ENCODE data around the gene LRFN4.

Gene LRFN4

DNA sequence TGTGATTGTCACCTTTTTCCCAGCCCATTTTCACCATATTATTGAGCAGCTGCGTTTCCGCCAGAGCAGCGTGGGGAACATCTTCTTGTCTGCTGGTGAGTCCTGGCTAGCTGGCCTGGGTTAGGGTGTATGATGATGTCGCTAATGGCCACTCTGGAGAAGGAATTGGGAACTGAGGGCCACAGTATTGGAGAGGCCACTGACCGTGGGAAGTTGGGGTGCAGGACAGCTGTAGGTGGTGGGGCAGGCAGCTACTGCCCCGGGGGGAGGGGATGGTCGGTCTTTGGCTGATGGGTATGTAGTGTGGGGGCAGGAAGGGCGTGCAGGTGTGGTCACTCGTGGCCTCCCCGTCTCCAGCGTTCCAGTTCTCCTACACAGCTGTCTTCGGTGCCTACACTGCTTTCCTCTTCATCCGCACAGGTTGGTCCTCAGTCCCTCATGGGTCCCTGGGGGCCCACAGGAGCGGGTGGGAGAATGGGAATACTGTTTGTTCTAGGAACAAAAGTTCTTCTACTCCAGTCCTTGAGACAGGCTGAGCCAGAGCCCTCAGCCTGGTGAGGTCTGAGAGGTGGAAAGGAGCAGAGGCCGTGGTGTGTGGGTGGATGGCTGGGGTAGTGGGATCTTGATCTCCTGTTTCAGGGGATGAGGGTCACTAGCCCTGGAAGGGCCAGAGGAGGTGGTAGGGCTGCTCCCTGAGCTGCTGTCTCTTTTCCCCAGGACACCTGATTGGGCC, 11.6 kb upstream of the LRFN4 start:
- no peak for DNase-seq (ENCODE audit: low read depth)
- H3K4me3 ChIP-seq (ENCODE audit: control insufficient read depth, low read depth, low read length), result no peak overlapping the region
- TF ChIP-seq, protein P1, sequence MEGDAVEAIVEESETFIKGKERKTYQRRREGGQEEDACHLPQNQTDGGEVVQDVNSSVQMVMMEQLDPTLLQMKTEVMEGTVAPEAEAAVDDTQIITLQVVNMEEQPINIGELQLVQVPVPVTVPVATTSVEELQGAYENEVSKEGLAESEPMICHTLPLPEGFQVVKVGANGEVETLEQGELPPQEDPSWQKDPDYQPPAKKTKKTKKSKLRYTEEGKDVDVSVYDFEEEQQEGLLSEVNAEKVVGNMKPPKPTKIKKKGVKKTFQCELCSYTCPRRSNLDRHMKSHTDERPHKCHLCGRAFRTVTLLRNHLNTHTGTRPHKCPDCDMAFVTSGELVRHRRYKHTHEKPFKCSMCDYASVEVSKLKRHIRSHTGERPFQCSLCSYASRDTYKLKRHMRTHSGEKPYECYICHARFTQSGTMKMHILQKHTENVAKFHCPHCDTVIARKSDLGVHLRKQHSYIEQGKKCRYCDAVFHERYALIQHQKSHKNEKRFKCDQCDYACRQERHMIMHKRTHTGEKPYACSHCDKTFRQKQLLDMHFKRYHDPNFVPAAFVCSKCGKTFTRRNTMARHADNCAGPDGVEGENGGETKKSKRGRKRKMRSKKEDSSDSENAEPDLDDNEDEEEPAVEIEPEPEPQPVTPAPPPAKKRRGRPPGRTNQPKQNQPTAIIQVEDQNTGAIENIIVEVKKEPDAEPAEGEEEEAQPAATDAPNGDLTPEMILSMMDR (IDR thresholded peaks at IDR 0.05; ENCODE audit: control insufficient read depth, insufficient read depth, low read depth, low read length, missing control alignments), result no peak

DNA sequence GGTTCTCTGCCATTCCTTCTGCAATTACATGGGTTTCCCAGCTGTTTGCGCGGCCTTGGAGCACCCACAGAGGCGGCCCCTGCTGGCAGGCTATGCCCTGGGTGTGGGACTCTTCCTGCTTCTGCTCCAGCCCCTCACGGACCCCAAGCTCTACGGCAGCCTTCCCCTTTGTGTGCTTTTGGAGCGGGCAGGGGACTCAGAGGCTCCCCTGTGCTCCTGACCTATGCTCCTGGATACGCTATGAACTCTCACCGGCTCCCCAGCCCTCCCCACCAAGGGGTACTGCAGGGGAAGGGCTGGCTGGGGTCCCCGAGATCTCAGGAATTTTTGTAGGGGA, 11.0 kb upstream of the LRFN4 start:
- no peak for DNase-seq (ENCODE audit: low read depth)
- H3K4me3 ChIP-seq (ENCODE audit: control insufficient read depth, low read depth, low read length), result no peak overlapping the region
- TF ChIP-seq, protein P1 (IDR thresholded peaks at IDR 0.05; ENCODE audit: control insufficient read depth, insufficient read depth, low read depth, low read length, missing control alignments), result no peak

DNA sequence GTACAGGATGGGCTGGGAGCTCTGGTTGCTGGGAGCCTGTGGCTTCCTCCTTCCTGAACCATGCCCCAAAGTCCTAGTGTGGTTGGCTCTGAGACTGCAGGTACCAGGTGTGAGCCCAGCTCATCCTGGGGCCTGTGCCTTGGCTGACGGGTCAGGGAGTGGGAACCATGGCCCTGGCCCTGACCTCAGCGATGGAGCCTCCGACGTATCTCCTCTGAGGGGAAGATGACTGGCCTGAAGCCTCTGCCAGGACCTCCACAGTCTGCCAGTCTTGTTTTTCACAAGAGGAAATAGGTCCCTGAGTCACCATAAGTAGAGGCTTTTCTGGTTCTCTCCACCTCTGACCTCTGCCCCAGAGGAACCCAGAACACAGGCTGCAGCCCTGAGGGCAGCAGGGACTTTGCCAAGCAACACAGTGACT, 10.2 kb upstream of the LRFN4 start:
- DNase-seq (ENCODE audit: low read depth), result no peak

DNA sequence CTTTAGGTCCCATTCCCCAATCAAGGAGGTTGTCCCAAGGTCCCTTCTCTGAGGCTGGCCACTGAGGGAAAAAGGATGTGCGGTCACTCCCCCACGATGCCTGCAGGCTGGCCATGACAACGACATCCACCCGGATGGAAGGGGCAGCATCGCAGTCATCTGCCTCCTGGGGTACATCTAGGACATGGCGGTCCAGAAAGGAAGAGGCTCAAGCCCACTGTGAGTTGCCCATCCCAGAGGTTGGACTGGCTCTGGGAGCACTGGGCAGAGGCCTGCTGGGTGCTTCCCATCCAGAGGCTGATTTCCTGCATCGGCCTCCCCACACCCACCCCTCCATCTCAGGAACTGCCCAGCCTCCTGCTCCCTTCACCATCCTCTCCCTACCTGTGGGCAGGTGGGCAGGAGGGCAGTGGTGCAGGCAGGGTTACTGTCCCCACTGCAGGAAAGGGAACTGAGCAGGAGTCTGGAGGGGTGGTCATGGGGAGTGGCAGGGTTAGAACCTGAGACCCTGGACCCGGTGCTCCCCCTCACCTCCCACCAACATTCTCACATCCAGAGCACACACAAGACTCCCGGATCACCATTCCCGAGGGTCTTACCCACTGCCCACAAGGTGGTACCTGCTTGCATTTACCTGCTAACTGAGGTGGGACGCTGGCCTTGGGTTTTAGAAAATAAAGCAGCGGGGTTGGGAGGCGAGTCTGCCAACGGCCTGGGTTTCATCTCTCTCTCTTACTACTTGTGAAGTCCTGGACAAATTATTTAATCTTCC, 9.2 kb upstream of the LRFN4 start:
- TF ChIP-seq, protein P1 (IDR thresholded peaks at IDR 0.05; ENCODE audit: control insufficient read depth, insufficient read depth, low read depth, low read length, missing control alignments), result no peak
- no peak for DNase-seq (ENCODE audit: low read depth)
- no peak overlapping the region for H3K4me3 ChIP-seq (ENCODE audit: control insufficient read depth, low read depth, low read length)

More for the DNA sequence above, 10.2 kb upstream of the LRFN4 start:
- no peak overlapping the region for H3K4me3 ChIP-seq (ENCODE audit: control insufficient read depth, low read depth, low read length)
- TF ChIP-seq, protein P1 (IDR thresholded peaks at IDR 0.05; ENCODE audit: control insufficient read depth, insufficient read depth, low read depth, low read length, missing control alignments), result no peak

DNA sequence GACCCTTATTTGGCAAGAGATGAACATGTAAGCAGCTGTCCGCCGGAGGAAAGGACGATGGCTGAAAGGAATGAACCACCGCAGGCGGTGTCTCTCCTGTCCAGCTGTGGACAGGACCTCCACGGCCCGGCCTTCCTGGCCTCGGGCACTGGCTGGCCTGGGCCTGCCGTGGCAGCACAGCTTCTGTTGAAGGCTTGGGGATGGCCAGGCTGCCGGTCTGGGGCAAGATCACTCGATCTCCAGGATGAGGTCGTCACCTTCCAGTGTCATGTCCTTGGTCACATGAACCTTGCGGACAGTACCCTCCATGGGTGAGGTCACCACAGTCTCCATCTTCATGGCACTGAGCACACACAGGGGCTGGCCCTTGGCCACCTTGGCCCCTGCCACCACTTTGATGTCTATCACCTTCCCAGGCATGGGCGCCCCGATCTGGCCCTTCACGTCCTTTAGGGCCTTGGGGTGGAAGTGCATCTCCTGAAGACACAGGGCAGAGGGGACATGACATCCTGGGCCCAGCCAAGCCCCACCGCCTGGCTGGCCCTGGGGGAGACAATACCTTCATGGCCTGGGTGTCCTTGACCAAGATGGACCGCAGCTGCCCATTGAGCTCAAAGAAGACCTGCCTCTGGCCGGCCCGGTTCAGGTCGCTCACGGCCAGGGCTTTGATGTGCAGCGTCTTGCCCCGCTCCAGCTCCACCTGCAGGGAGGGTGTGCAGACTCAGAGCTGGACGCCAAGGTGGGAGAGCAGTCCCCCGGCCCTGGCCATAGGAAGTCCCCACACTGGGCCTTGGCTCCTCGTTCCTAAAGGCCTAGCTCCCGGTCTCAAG, 8.0 kb upstream of the LRFN4 start:
- H3K4me3 ChIP-seq (ENCODE audit: control insufficient read depth, low read depth, low read length), result no peak overlapping the region
- TF ChIP-seq, protein P1 (IDR thresholded peaks at IDR 0.05; ENCODE audit: control insufficient read depth, insufficient read depth, low read depth, low read length, missing control alignments), result no peak
- no peak for DNase-seq (ENCODE audit: low read depth)

DNA sequence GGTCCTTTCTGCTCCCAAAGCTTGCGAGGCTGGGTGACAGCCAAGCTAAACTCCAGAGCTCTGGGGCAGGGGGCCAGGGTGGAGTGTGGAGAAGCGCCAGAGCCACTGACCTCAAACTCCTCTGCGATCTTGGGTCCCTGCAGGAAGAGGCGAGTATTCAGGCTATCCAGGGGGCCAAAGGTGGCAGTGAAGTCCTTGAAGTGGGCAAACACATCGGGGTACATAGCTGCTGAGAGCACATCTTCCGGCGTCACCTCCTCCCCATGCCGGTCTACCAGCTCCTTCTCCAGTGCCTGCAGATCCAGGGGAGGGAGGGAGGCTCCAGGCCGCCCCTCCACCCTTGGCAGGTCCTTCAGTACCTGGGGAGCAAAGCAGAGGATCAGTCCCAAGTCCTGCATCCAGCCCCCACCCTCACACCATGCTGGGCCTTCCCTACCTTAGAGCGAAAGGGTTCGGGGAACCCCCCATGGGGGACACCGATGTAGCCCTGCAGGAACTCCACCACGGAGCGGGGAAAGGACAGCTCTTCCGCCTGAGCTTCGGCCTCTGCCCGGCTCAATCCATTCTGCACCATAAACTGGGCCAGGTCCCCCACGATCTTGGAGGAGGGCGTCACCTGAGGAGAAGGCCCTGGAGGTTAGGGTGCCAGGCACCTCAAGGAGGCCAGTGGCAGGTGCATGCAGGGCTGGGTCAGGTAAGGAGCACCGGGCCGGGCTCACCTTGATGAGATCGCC, 7.2 kb upstream of the LRFN4 start:
- TF ChIP-seq, protein P1 (IDR thresholded peaks at IDR 0.05; ENCODE audit: control insufficient read depth, insufficient read depth, low read depth, low read length, missing control alignments), result no peak
- no peak for DNase-seq (ENCODE audit: low read depth)
- no peak overlapping the region for H3K4me3 ChIP-seq (ENCODE audit: control insufficient read depth, low read depth, low read length)
